Psoas muscle (tissue), 8 donors: Measurements from ENCODE around the gene F5. TPM values are rescaled to one million over a fixed set of nuclear protein-coding genes. Genes with fewer than 3 reads are reported as not detected.
A peak's percentile ranks its signal among the peaks of the same experiment; 100 is the strongest.

Experiments used
- ATAC-seq, 4 donors: fragments of 200-7000 bp; cut with Tn5 transposase; one replicate each; pipeline ENCODE4 v1.9.1; 2020; ENCODE audit warnings: moderate library complexity in 3 of 4, mild to moderate bottlenecking in 2 of 4
- DNase-seq, 2 donors: peaks; one replicate each; pipeline ENCODE4 v3.0.0-alpha.2; 2020
- H3K27ac ChIP-seq: fragments of 200-600 bp; one replicate; pipeline ENCODE4 v1.8.0; 2022
- H3K27me3 ChIP-seq, 3 donors: fragments of 200-600 bp in 1 of 3; one replicate each; pipeline versions ENCODE4 v1.6.1 to v1.8.0; 2013 to 2022; ENCODE audit warnings: low read length in 2 of 3, mild to moderate bottlenecking in 2 of 3, moderate library complexity in 1 of 3; ENCODE audit not compliant: insufficient read depth in 3 of 3
- H3K36me3 ChIP-seq, 2 donors: fragments of 200-600 bp in 1 of 2; one replicate each; pipeline versions ENCODE4 v1.6.1 to v1.8.0; 2013 to 2022; ENCODE audit warnings: low read depth in 1 of 2, mild to moderate bottlenecking in 1 of 2, moderate library complexity in 1 of 2; ENCODE audit not compliant: insufficient read depth in 1 of 2
- H3K4me1 ChIP-seq: fragments of 200-600 bp; one replicate; pipeline ENCODE4 v1.8.0; 2022
- H3K4me3 ChIP-seq: fragments of 200-600 bp; one replicate; pipeline ENCODE4 v1.8.0; 2022; ENCODE audit warnings: mild to moderate bottlenecking
- H3K9me3 ChIP-seq: fragments of 200-600 bp; one replicate; pipeline ENCODE4 v1.8.0; 2022
- CTCF ChIP-seq: fragments of 200-600 bp; IDR thresholded peaks from one replicate; pipeline ENCODE4 v1.8.0; 2022; ENCODE audit warnings: antibody characterized with exemption
- WGBS, 3 donors: extraction: QIAGEN DNeasy Blood & Tissue Kit; methylation state at CpG; one replicate each; pipeline versions ENCODE4 v1.1.6 to v1.1.7; 2013; 5-methylcytosine and 5-hydroxymethylcytosine counted together
- intact Hi-C, 2 donors: fragments of 100-400 bp; cut with DNase I; formaldehyde crosslinking; loops; one replicate each; pipeline versions ENCODE4 v1.11.0 to v1.14.2; 2022
- polyA plus RNA-seq, 3 donors: library from polyadenylated mRNA; stranded (reverse); fragments of 200-250 nt; gene quantifications; one replicate each; pipeline ENCODE4 v1.2.3, GENCODE V29; 2013
- total RNA-seq, 4 donors: library from RNA; stranded (reverse); fragmentation: NEBNext Ultra II Directional in 2 of 4; extraction: Animal tissue kit (Norgen Biotek cat#: 25700) in 2 of 4; gene quantifications; one replicate each; pipeline versions ENCODE4 v1.2.1 to v1.2.4, GENCODE V29; 2021 to 2023
- donor health status: healthy with polysubstance abuse.
- donor health status: DM: no; HTN: no; CAD: no; lungs with moderate emphysema.
- donor health status: Bipolar disorder and iron deficiency.
- donor health status: healthy.
- donor health status: DM: yes; HTN: yes; CAD: no.
- donor health status: DM: no; HTN: no; CAD: no.
- donor health status: DM: no; HTN: no; CAD: no.
- donor health status: DM: yes; HTN: yes; CAD: no.

Gene F5
- total and polyA plus RNA-seq, 7 donors, result 0.01 to 0.22 (median 0.08) TPM; not detected in 2

GRCh38 chr1:169557131-169557530, 29.1 kb downstream of the F5 start:
- H3K4me1 ChIP-seq, result no peaks in the 10 kb centered on the region
- no peak for TF ChIP-seq CTCF
- WGBS, 3 donors, result 65 to 75% (median 70%) methylated on average over 5 of the region's 5 CpGs
- ATAC-seq (no peak), DNase-seq (no peak)
- H3K4me3 ChIP-seq, result no peak overlapping the region
- no peaks in the 10 kb centered on the region for H3K9me3 ChIP-seq
- H3K27ac ChIP-seq, result no peak overlapping the region
- intact Hi-C loops, result loop anchor here in 1 of 2 donors (10.0 kb wide), 1 partner anchor 158 kb away; the partner anchor contains the start of gene SELL
- H3K27me3 ChIP-seq, result no peaks in the 10 kb centered on the region
- H3K36me3 ChIP-seq, result no peaks in the 10 kb centered on the region

GRCh38 chr1:169550294-169550693, 36.0 kb downstream of the F5 start:
- no peaks in the 10 kb centered on the region for H3K4me1 ChIP-seq
- H3K36me3 ChIP-seq, result no peaks in the 10 kb centered on the region
- DNase-seq, result no peak
- 29 to 36% (median 33%) methylated on average over 4 of the region's 4 CpGs for WGBS, 3 donors
- intact Hi-C loops, result loop anchor here in 1 of 2 donors (5.0 to 10.0 kb wide), 2 partner anchors 165 to 262 kb away; partner anchors contain the start of gene SELL
- H3K4me3 ChIP-seq, result no peak overlapping the region
- no peaks in the 10 kb centered on the region for H3K9me3 ChIP-seq
- TF ChIP-seq CTCF, result peak; percentile 39
- H3K27me3 ChIP-seq, result no peaks in the 10 kb centered on the region
- ATAC-seq, result peak in 3 of 4 donors; percentile 30 to 49 (median 42)
- no peak overlapping the region for H3K27ac ChIP-seq

- H3K36me3 ChIP-seq, result no peaks in the 10 kb centered on the region
- no peak for DNase-seq
- ATAC-seq, result no peak
- H3K27ac ChIP-seq, result no peak overlapping the region
- H3K4me3 ChIP-seq, result no peak overlapping the region
- intact Hi-C loops, result loop anchor here (5.0 to 10.0 kb wide), 3 partner anchors 81 to 946 kb away; no protein-coding TSS in a partner anchor
- WGBS, 3 donors, result 68 to 90% (median 89%) methylated on average over 2 of the region's 2 CpGs
- TF ChIP-seq CTCF, result no peak
- no peaks in the 10 kb centered on the region for H3K27me3 ChIP-seq
- no peaks in the 10 kb centered on the region for H3K9me3 ChIP-seq
- H3K4me1 ChIP-seq, result no peaks in the 10 kb centered on the region
Observed at GRCh38 chr1:169548282-169548681, 38.0 kb downstream of the F5 start.

GRCh38 chr1:169546087-169546995, 39.9 kb downstream of the F5 start:
- intact Hi-C loops, result loop anchor here (5.0 to 10.0 kb wide), 3 partner anchors 79 to 944 kb away; no protein-coding TSS in a partner anchor
- no peaks in the 10 kb centered on the region for H3K27me3 ChIP-seq
- H3K36me3 ChIP-seq, result no peaks in the 10 kb centered on the region
- no peak overlapping the region for H3K4me3 ChIP-seq
- 43 to 61% (median 48%) methylated on average over 15 of the region's 15 CpGs for WGBS, 3 donors
- no peaks in the 10 kb centered on the region for H3K4me1 ChIP-seq
- ATAC-seq, result peak; percentile 73 to 95 (median 90)
- peak; percentile 70 for TF ChIP-seq CTCF
- no peak overlapping the region for H3K27ac ChIP-seq
- no peaks in the 10 kb centered on the region for H3K9me3 ChIP-seq
- peak in 1 of 2 donors; percentile 51 for DNase-seq
